Measurements from ENCODE around the gene TTC34.
"Not testable (repeated sequence)": the region's sequence is repeated elsewhere in the genome, so short reads cannot be mapped to it uniquely, and the experiment has no call there.

The TTC34 gene

GRCh38 chr1:2806591-2806990 is 5.1 kb upstream of the TTC34 start:
- no peak overlapping the region for H3K27ac Mint-ChIP-seq (ENCODE audit: low read depth)
- ATAC-seq (replicated peaks; ENCODE audit: extremely low read depth, poor library complexity, severe bottlenecking) (no peak), DNase-seq (ENCODE audit: low spot score in 2 of 2) (no peak)
- H3K4me1 Mint-ChIP-seq = no peaks in the 10 kb centered on the region
- H3K4me3 Mint-ChIP-seq = no peak overlapping the region
- H3K9me3 Mint-ChIP-seq = no peaks in the 10 kb centered on the region
- peaks cover 2% of the 10 kb centered on the region for H3K36me3 Mint-ChIP-seq (ENCODE audit: insufficient read depth)
- peaks cover 19% of the 10 kb centered on the region for H3K27me3 Mint-ChIP-seq

DNA sequence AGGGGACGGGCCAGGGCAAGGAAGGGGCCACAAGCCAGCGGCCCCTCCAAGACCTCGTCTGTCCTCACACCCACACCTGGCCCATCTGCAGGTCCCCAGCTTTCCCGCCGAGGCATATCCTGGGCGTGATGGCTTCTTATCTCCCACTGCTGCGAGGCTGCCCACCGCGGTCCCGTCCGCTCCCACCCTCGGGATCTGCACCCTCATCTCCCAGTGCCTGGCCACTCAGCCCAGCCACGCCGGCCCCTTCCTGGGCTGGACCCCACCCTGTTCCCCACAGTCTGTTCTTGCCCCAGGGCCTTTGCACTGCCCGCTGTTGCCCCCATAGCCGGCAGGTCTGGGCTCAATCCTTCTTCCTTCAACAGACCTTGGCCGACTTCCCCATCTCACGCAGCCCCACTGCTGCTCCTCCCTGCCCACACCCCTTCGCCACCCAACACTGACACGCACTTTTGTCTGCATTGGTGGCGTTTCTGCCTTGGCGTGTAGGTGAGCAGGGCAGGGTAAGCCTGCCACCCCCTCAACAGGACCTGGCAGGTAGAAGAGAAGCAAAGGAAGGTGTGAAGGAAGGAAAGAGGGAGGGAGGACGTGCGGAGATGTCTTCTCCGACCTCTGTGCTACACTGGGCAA is 4.4 kb upstream of the TTC34 start:
- Mint-ChIP-seq H3K27ac (ENCODE audit: low read depth) (no peak overlapping the region), H3K4me1 (no peaks in the 10 kb centered on the region)

GRCh38 chr1:2804628-2805351 is 3.3 kb upstream of the TTC34 start:
- Mint-ChIP-seq H3K36me3 (ENCODE audit: insufficient read depth) (peaks cover 2% of the 10 kb centered on the region), H3K27ac (ENCODE audit: low read depth) (no peak overlapping the region), H3K27me3 (peaks cover 27% of the 10 kb centered on the region), H3K4me1 (no peaks in the 10 kb centered on the region), H3K9me3 (no peaks in the 10 kb centered on the region), H3K4me3 (no peak overlapping the region)
- no peak for ATAC-seq (replicated peaks; ENCODE audit: extremely low read depth, poor library complexity, severe bottlenecking)
- DNase-seq (ENCODE audit: low spot score in 2 of 2) = no peak

More for the DNA sequence above, 4.4 kb upstream of the TTC34 start:
- DNase-seq (ENCODE audit: low spot score in 2 of 2) (no peak), ATAC-seq (replicated peaks; ENCODE audit: extremely low read depth, poor library complexity, severe bottlenecking) (no peak)
- Mint-ChIP-seq H3K36me3 (ENCODE audit: insufficient read depth) (peaks cover 2% of the 10 kb centered on the region), H3K9me3 (no peaks in the 10 kb centered on the region), H3K27me3 (peaks cover 24% of the 10 kb centered on the region), H3K4me3 (no peak overlapping the region)

GRCh38 chr1:2803931-2804627 is 2.6 kb upstream of the TTC34 start:
- no peak overlapping the region for H3K27ac Mint-ChIP-seq (ENCODE audit: low read depth)
- no peaks in the 10 kb centered on the region for H3K4me1 Mint-ChIP-seq
- DNase-seq (ENCODE audit: low spot score in 2 of 2) = no peak
- no peak overlapping the region for H3K4me3 Mint-ChIP-seq
- no peaks in the 10 kb centered on the region for H3K9me3 Mint-ChIP-seq
- peaks cover 2% of the 10 kb centered on the region for H3K36me3 Mint-ChIP-seq (ENCODE audit: insufficient read depth)
- no peak for ATAC-seq (replicated peaks; ENCODE audit: extremely low read depth, poor library complexity, severe bottlenecking)
- peaks cover 32% of the 10 kb centered on the region for H3K27me3 Mint-ChIP-seq

DNA sequence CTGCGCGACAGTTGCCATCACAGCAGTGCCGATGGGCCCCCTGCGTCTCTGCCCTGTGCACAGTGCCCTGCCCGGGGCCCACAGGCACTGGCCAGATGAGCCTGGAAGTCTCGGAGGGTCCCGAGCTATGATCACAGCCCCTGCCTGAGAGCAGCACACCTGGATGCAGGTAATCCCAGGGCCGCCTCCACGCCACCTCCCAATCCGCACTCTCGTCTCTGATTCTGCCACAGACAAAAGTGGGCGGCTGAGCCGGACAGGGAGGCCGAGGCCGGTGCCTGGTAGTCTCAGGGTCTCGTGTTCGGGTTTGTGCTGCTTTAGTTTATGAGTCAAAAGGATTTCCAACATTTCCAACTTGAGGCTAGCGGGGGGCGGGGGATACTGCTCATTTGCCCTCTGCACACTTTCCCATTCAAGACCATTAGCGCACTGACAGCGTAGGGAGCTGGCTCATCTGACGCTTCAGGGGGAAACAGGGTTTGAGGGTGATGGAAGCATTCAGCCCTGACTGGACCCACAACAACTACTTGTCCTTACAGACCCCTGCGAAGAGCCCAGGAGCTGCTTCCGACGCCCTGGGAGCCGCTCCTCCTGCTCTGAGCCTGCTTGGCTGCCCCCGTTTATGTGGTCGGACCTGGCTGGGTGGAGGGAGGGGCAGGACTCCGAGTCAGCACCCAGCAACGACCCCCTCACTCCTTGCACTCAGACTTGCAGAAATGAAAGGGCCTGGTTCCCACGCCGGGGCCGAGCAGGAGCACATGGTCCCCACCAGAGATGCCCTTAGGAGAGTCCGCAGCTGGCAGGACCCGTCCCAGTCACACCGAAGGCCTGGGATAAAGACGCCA is 1.8 kb upstream of the TTC34 start:
- Mint-ChIP-seq H3K27ac (ENCODE audit: low read depth) (no peak overlapping the region), H3K9me3 (no peaks in the 10 kb centered on the region), H3K4me3 (no peak overlapping the region), H3K4me1 (no peaks in the 10 kb centered on the region), H3K27me3 (peaks cover 32% of the 10 kb centered on the region), H3K36me3 (ENCODE audit: insufficient read depth) (peaks cover 2% of the 10 kb centered on the region)
- ATAC-seq (replicated peaks; ENCODE audit: extremely low read depth, poor library complexity, severe bottlenecking) = no peak
- DNase-seq (ENCODE audit: low spot score in 2 of 2) = no peak

GRCh38 chr1:2802421-2802961 is 998 bp upstream of the TTC34 start:
- ATAC-seq (replicated peaks; ENCODE audit: extremely low read depth, poor library complexity, severe bottlenecking) (no peak), DNase-seq (ENCODE audit: low spot score in 2 of 2) (no peak)
- no peaks in the 10 kb centered on the region for H3K4me1 Mint-ChIP-seq
- peaks cover 36% of the 10 kb centered on the region for H3K27me3 Mint-ChIP-seq
- no peak overlapping the region for H3K27ac Mint-ChIP-seq (ENCODE audit: low read depth)
- H3K36me3 Mint-ChIP-seq (ENCODE audit: insufficient read depth) = peaks cover 2% of the 10 kb centered on the region
- no peak overlapping the region for H3K4me3 Mint-ChIP-seq
- H3K9me3 Mint-ChIP-seq = no peaks in the 10 kb centered on the region

DNA sequence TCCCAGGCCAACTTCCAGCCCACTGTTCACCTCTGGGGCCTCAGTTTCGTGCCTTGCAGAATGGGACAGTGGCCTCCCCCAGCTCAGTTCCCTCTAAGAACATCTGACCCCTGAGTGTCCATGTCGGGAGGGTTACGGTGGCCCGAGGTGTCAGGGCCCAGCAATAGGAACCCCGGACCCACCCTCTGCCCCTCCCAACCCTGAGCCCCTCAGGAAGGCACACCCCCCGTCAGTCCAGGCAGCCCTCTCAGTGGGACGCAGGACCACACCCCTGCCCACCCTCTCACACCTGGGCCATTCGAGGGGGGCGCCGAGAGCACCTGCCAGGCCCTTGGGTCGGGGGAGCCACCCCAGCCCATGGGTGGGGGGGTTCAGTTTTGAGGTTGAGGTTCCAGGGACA is 447 bp downstream of the TTC34 start:
- ATAC-seq (replicated peaks; ENCODE audit: extremely low read depth, poor library complexity, severe bottlenecking) (no peak), DNase-seq (ENCODE audit: low spot score in 2 of 2) (no peak)
- Mint-ChIP-seq H3K4me3 (no peak overlapping the region), H3K36me3 (ENCODE audit: insufficient read depth) (no peaks in the 10 kb centered on the region), H3K27me3 (peaks cover 34% of the 10 kb centered on the region), H3K9me3 (no peaks in the 10 kb centered on the region), H3K27ac (ENCODE audit: low read depth) (no peak overlapping the region), H3K4me1 (no peaks in the 10 kb centered on the region)

DNA sequence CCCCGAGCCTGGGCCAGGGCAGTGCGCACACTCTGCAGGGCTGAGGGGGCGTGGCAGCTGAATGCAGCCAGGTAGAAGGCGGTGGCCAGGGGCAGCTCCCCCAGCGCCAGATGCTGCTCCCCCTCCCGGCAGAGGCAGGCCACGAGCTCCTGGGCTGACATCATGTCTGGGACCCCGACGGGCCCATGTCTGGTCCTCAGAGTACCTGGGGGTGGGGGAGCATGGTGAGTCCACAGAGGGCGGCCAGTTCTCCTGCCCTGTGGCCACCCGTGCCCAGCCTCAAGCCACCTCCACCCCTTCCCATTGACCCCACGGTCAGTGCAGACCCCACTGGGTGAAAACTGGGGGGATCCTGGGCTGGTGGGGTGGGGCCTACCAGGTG is 838 bp downstream of the TTC34 start:
- DNase-seq (ENCODE audit: low spot score in 2 of 2) = no peak
- Mint-ChIP-seq H3K36me3 (ENCODE audit: insufficient read depth) (no peaks in the 10 kb centered on the region), H3K9me3 (no peaks in the 10 kb centered on the region), H3K4me1 (no peaks in the 10 kb centered on the region), H3K27me3 (peaks cover 33% of the 10 kb centered on the region), H3K4me3 (no peak overlapping the region), H3K27ac (ENCODE audit: low read depth) (no peak overlapping the region)
- no peak for ATAC-seq (replicated peaks; ENCODE audit: extremely low read depth, poor library complexity, severe bottlenecking)

GRCh38 chr1:2799811-2800663 is 1.5 kb downstream of the TTC34 start:
- H3K4me3 Mint-ChIP-seq = no peak overlapping the region
- no peak overlapping the region for H3K27ac Mint-ChIP-seq (ENCODE audit: low read depth)
- no peak for ATAC-seq (replicated peaks; ENCODE audit: extremely low read depth, poor library complexity, severe bottlenecking)
- no peaks in the 10 kb centered on the region for H3K36me3 Mint-ChIP-seq (ENCODE audit: insufficient read depth)
- H3K9me3 Mint-ChIP-seq = no peaks in the 10 kb centered on the region
- H3K27me3 Mint-ChIP-seq = peaks cover 33% of the 10 kb centered on the region
- DNase-seq (ENCODE audit: low spot score in 2 of 2) = no peak
- H3K4me1 Mint-ChIP-seq = no peaks in the 10 kb centered on the region

GRCh38 chr1:2798958-2799357 is 2.5 kb downstream of the TTC34 start:
- peaks cover 36% of the 10 kb centered on the region for H3K27me3 Mint-ChIP-seq
- H3K4me3 Mint-ChIP-seq; ATAC-seq (replicated peaks; ENCODE audit: extremely low read depth, poor library complexity, severe bottlenecking); H3K9me3 Mint-ChIP-seq; DNase-seq (ENCODE audit: low spot score in 2 of 2); H3K4me1 Mint-ChIP-seq; H3K27ac Mint-ChIP-seq (ENCODE audit: low read depth); H3K36me3 Mint-ChIP-seq (ENCODE audit: insufficient read depth): not testable (repeated sequence)

DNA sequence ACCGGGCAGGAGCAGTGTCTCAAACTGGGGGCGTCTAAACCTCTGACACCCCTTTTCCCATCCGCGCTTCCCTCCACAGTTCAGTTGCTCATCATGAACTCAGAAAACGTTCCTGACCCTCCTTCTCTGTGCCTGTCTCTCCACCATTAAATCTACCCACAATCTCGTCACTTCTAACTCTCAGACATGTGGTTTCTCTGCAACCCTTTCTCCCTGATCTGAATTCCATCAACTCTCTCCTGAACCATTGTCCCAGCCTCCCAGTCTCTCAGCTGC is 3.8 kb downstream of the TTC34 start:
- DNase-seq (ENCODE audit: low spot score in 2 of 2) = no peak
- no peaks in the 10 kb centered on the region for H3K36me3 Mint-ChIP-seq (ENCODE audit: insufficient read depth)
- H3K9me3 Mint-ChIP-seq = peaks cover 5% of the 10 kb centered on the region
- H3K4me3 Mint-ChIP-seq = no peak overlapping the region
- no peaks in the 10 kb centered on the region for H3K4me1 Mint-ChIP-seq
- no peak for ATAC-seq (replicated peaks; ENCODE audit: extremely low read depth, poor library complexity, severe bottlenecking)
- no peak overlapping the region for H3K27ac Mint-ChIP-seq (ENCODE audit: low read depth)
- peaks cover 49% of the 10 kb centered on the region for H3K27me3 Mint-ChIP-seq
